SK-N-SH (cell line): ENCODE measurements around the gene FHIP1B.

Experiments
- CHD2 ChIP-seq: fragments of 150-350 bp; IDR thresholded peaks from 2 replicates; pipeline ENCODE4 v1.6.1; 2018; ENCODE audit warnings: low read length; ENCODE audit not compliant: partially characterized antibody
- EP300 ChIP-seq, 2 experiments: IDR thresholded peaks; 2 replicates each; pipeline versions ENCODE4 v1.4.0 to v1.6.1; 2012; ENCODE audit warnings: borderline replicate concordance in 1 of 2, low read depth in 1 of 2, low read length in 1 of 2
- EZH2phosphoT487 ChIP-seq: fragments of 200-600 bp; sonication (generic); IDR thresholded peaks from 2 replicates; pipeline ENCODE4 v1.6.1; 2017; ENCODE audit warnings: low read depth, mixed run types, mild to moderate bottlenecking, antibody characterized with exemption, moderate library complexity, borderline replicate concordance
- GABPA ChIP-seq: IDR thresholded peaks from 2 replicates; pipeline ENCODE4 v1.4.0; 2012; ENCODE audit warnings: low read depth, mild to moderate bottlenecking
- JUND ChIP-seq: IDR thresholded peaks from 2 replicates; pipeline ENCODE4 v1.4.0; 2012
- NRF1 ChIP-seq: IDR thresholded peaks from 2 replicates; pipeline ENCODE4 v1.6.1; 2012; ENCODE audit warnings: low read depth, mild to moderate bottlenecking, low read length
- POLR2AphosphoS5 ChIP-seq: IDR thresholded peaks from 2 replicates; pipeline ENCODE4 v1.6.1; 2012; ENCODE audit warnings: low read depth, low read length
- RAD21 ChIP-seq: IDR thresholded peaks from 2 replicates; pipeline ENCODE4 v1.6.1; 2012; ENCODE audit warnings: mild to moderate bottlenecking, low read length
- REST ChIP-seq: IDR thresholded peaks from 2 replicates; pipeline ENCODE4 v1.6.1; 2012; ENCODE audit warnings: mild to moderate bottlenecking, low read depth, low read length, moderate library complexity
- SMC3 ChIP-seq: IDR thresholded peaks from 2 replicates; pipeline ENCODE4 v1.6.1; 2012; ENCODE audit warnings: low read depth, low read length, improper control_type of control experiment
- TEAD4 ChIP-seq: IDR thresholded peaks from 2 replicates; pipeline ENCODE4 v1.4.0; 2012; ENCODE audit warnings: mild to moderate bottlenecking, borderline replicate concordance; ENCODE audit not compliant: insufficient read depth
- TF ChIP-seq, protein P1 (sequence below): fragments of 200-600 bp; sonication (generic); IDR thresholded peaks from 2 replicates; pipeline ENCODE4 v1.6.1; 2017; ENCODE audit warnings: antibody characterized with exemption, mild to moderate bottlenecking, moderate library complexity
- TF ChIP-seq, protein P2 (sequence below): IDR thresholded peaks from 2 replicates; pipeline ENCODE4; 2012

DNA sequence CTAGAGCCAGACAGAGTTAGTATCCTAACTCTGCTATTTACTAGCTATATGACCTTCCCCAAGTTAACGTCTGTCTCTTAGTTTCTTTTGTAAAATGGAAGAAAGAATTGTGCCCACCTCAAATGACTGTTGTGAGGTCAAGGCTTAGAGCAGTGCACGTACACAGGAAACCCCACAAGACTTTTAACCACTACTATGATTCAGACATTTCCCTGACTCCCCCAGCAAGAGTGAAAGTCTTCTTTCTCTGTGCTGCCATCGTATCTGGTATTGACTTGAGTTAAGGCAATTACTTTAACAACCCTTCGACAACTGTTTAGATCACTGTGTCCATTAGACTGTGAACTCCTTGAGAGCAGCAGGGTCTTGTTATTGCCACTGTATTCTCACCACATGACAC, 38.0 kb downstream of the FHIP1B start:
- TF ChIP-seq, protein P1, sequence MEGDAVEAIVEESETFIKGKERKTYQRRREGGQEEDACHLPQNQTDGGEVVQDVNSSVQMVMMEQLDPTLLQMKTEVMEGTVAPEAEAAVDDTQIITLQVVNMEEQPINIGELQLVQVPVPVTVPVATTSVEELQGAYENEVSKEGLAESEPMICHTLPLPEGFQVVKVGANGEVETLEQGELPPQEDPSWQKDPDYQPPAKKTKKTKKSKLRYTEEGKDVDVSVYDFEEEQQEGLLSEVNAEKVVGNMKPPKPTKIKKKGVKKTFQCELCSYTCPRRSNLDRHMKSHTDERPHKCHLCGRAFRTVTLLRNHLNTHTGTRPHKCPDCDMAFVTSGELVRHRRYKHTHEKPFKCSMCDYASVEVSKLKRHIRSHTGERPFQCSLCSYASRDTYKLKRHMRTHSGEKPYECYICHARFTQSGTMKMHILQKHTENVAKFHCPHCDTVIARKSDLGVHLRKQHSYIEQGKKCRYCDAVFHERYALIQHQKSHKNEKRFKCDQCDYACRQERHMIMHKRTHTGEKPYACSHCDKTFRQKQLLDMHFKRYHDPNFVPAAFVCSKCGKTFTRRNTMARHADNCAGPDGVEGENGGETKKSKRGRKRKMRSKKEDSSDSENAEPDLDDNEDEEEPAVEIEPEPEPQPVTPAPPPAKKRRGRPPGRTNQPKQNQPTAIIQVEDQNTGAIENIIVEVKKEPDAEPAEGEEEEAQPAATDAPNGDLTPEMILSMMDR = no peak
- TF ChIP-seq REST (no peak), GABPA (no peak), POLR2AphosphoS5 (no peak), EP300 (IDR thresholded peaks at IDR 0.05; ENCODE audit: borderline replicate concordance in 1 of 2, low read depth in 1 of 2, low read length in 1 of 2) (no peak), JUND (no peak), CHD2 (no peak), EZH2phosphoT487 (no peak), RAD21 (no peak), SMC3 (no peak), TEAD4 (no peak), NRF1 (no peak)
- TF ChIP-seq, protein P2, sequence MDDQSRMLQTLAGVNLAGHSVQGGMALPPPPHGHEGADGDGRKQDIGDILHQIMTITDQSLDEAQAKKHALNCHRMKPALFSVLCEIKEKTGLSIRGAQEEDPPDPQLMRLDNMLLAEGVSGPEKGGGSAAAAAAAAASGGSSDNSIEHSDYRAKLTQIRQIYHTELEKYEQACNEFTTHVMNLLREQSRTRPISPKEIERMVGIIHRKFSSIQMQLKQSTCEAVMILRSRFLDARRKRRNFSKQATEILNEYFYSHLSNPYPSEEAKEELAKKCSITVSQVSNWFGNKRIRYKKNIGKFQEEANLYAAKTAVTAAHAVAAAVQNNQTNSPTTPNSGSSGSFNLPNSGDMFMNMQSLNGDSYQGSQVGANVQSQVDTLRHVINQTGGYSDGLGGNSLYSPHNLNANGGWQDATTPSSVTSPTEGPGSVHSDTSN = no peak
